HEK293 (cell line): ENCODE measurements around the gene PPP2R3A.
"Not testable (repeated sequence)": the region's sequence is repeated elsewhere in the genome, so short reads cannot be mapped to it uniquely, and the experiment has no call there.

ENCODE experiments used
- CTCF ChIP-seq: fragments of 450-650 bp; formaldehyde crosslinking; IDR thresholded peaks from 2 replicates; pipeline ENCODE4 v1.5.1; 2016; ENCODE audit warnings: missing biosample characterization, missing genetic modification characterization
- EGR2 ChIP-seq: fragments of 450-650 bp; formaldehyde crosslinking; IDR thresholded peaks from 2 replicates; pipeline ENCODE4 v1.5.1; 2016; ENCODE audit warnings: low read depth, missing biosample characterization, missing genetic modification characterization
- ZNF624 ChIP-seq: fragments of 450-650 bp; formaldehyde crosslinking; IDR thresholded peaks from 2 replicates; pipeline ENCODE4 v1.5.1; 2017; ENCODE audit warnings: missing biosample characterization, missing genetic modification characterization

- TF ChIP-seq ZNF624, CTCF, EGR2 (tag by site-specific recombination): not testable (repeated sequence)
These were observed 119.5 kb downstream of the PPP2R3A start for GRCh38 chr3:136085067-136085466.
